ENCODE results near the gene SLC16A3. TPM values are rescaled to one million over a fixed set of nuclear protein-coding genes. Genes with fewer than 3 reads are reported as not detected.

SLC16A3 gene
- total RNA-seq (2012; rRNA removed) (49.1 and 49.7 TPM in 2 replicates), polyA plus RNA-seq (2012; rRNA removed) (181 and 204 TPM in 2 replicates), Bru-seq, nascent RNA (percentile 86 among the genes with signal in this experiment), BruChase-seq, experiment 1, labeled RNA remaining after a 6-hour chase (percentile 87 among the genes with signal in this experiment), BruChase-seq, experiment 2, labeled RNA remaining after a 2-hour chase (percentile 88 among the genes with signal in this experiment)
- 128 and 499 TPM in 2 replicates for polyA plus RNA-seq (2012; cell fraction: cytosol; rRNA removed)
- polyA plus RNA-seq (2012; cell fraction: nucleus; rRNA removed; ENCODE audit: low replicate concordance) = 77.3 and 325 TPM in 2 replicates
- long read RNA-seq, full-length matches to known transcripts = 146 of 179 reads
- long read RNA-seq, partial matches to known transcripts = 13 of 179 reads
- long read RNA-seq, other reads (novel, unspliced or antisense) = 20 of 179 reads

GRCh38 chr17:82228842-82229697, at the start of gene SLC16A3:
Gene SLC16A3 (plus strand): TSS chr17:82229042. CDS start chr17:82236009, 6,967 bp downstream.
- POLR2A ChIA-PET (ENCODE audit: unreplicated experiment) = interaction anchor here (0.6 to 1.5 kb wide), 4 partner anchors 9 to 488 kb away, joined by 3 to 10 read pairs (median 4); partner anchors contain the start of gene FN3KRP
- CTCF ChIA-PET = interaction anchor here (1.0 kb wide), 1 partner anchor 23 kb away, joined by 3 read pairs; no protein-coding TSS in a partner anchor
- peaks cover 7% of the 10 kb centered on the region for H3K36me3 ChIP-seq (ENCODE audit: control insufficient read depth, insufficient read depth, low read length)
- no peak within 1 kb of the TSS for H2BK20ac ChIP-seq (ENCODE audit: low read depth, low read length)
- peak; percentile 59 for ATAC-seq (ENCODE audit: low read depth)
- peaks cover 0 to 49% of the 10 kb centered on the region in 2 experiments; a peak in 2 of 4 replicates for H3K79me1 ChIP-seq (ENCODE audit: low read depth in 1 of 2, low read length in 2 of 2)
- in situ Hi-C loops (cut with MboI; ENCODE audit: low sequenced_read_pairs) (no loop called here), dilution Hi-C loops (cut with HindIII; ENCODE audit: low sequenced_read_pairs, unreplicated experiment) (no loop called here), intact Hi-C loops (cut with micrococcal nuclease) (loop anchor here (1.0 kb wide), 1 partner anchor 23 kb away; no protein-coding TSS in a partner anchor)
- H2BK5ac ChIP-seq (ENCODE audit: low read depth, low read length, poor library complexity, severe bottlenecking) = peak within 1 kb of the TSS; percentile 89
- H3K4me2 ChIP-seq (ENCODE audit: low read depth, low read length) = peak within 1 kb of the TSS; percentile 95
- peak within 1 kb of the TSS; percentile 97 for H3K23ac ChIP-seq (ENCODE audit: low read depth, low read length)
- 1% methylated on average over 26 of the region's 105 CpGs; no CpG with 5 or more reads in 1 of the 2 experiments for WGBS, 2 experiments (ENCODE audit: extremely low coverage in 2 of 2, insufficient read length in 1 of 2)
- peak within 1 kb of the TSS; percentile 66 to 70; a peak in 3 of 4 replicates for H4K8ac ChIP-seq (ENCODE audit: low read depth in 2 of 2, low read length in 2 of 2)
- DNase-seq = peak; percentile 75
- BruUV-seq (replicated peaks) = no TSS peak
- peak within 1 kb of the TSS; percentile 94 for H3K14ac ChIP-seq (replicated peaks; ENCODE audit: low read depth, low read length)
- no peaks in the 10 kb centered on the region for H3K9me3 ChIP-seq (ENCODE audit: control insufficient read depth, insufficient read depth, low read length)
- peak within 1 kb of the TSS; percentile 98 for H3K4me3 ChIP-seq (ENCODE audit: insufficient read depth, low read depth, low read length)
- peak within 1 kb of the TSS; percentile 98 for H3K9ac ChIP-seq (ENCODE audit: low read depth, low read length)
- H3K18ac ChIP-seq (ENCODE audit: low read depth, low read length) = peak within 1 kb of the TSS; percentile 58
- peak within 1 kb of the TSS; percentile 61; the same call in 1 of the 2 replicates for H2BK120ac ChIP-seq (ENCODE audit: low read depth, low read length)
- peak within 1 kb of the TSS; percentile 14 for H3K56ac ChIP-seq (ENCODE audit: extremely low read depth, insufficient read depth, low read length)
- peak within 1 kb of the TSS; percentile 85 for H3K4ac ChIP-seq (ENCODE audit: low read depth, low read length)
- H3K4me1 ChIP-seq (ENCODE audit: control insufficient read depth, insufficient read depth, low read length) = peaks cover 21% of the 10 kb centered on the region
- peaks cover 52% of the 10 kb centered on the region for H4K20me1 ChIP-seq (ENCODE audit: insufficient read depth, low read length)
- peak within 1 kb of the TSS; percentile 90 for H2AFZ ChIP-seq (replicated peaks; ENCODE audit: low read length, poor library complexity)
- H4K91ac ChIP-seq (ENCODE audit: insufficient read depth, low read depth, low read length) = peak within 1 kb of the TSS; percentile 89
- TF ChIP-seq, protein P1, sequence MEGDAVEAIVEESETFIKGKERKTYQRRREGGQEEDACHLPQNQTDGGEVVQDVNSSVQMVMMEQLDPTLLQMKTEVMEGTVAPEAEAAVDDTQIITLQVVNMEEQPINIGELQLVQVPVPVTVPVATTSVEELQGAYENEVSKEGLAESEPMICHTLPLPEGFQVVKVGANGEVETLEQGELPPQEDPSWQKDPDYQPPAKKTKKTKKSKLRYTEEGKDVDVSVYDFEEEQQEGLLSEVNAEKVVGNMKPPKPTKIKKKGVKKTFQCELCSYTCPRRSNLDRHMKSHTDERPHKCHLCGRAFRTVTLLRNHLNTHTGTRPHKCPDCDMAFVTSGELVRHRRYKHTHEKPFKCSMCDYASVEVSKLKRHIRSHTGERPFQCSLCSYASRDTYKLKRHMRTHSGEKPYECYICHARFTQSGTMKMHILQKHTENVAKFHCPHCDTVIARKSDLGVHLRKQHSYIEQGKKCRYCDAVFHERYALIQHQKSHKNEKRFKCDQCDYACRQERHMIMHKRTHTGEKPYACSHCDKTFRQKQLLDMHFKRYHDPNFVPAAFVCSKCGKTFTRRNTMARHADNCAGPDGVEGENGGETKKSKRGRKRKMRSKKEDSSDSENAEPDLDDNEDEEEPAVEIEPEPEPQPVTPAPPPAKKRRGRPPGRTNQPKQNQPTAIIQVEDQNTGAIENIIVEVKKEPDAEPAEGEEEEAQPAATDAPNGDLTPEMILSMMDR (conservative IDR thresholded peaks at IDR 0.05; ENCODE audit: low read depth, low read length) = no peak
- TF ChIP-seq MAFK (IDR thresholded peaks at IDR 0.05; ENCODE audit: low read depth, low read length) (no peak), MXI1 (IDR thresholded peaks at IDR 0.05; ENCODE audit: borderline replicate concordance, low read depth, low read length) (peak; percentile 48; the same call in 1 of the 2 replicates), POLR2A (IDR thresholded peaks at IDR 0.05; ENCODE audit: low read depth, low read length) (peak; percentile 99), SMC3 (IDR thresholded peaks at IDR 0.05; ENCODE audit: low read depth, low read length) (0 out of 2 replicates have a peak, but pooled peaks have one; percentile 4), MAZ (IDR thresholded peaks at IDR 0.05; ENCODE audit: borderline replicate concordance, low read depth, low read length) (peak; percentile 89; the same call in 1 of the 2 replicates)
- TF ChIP-seq, protein P2, sequence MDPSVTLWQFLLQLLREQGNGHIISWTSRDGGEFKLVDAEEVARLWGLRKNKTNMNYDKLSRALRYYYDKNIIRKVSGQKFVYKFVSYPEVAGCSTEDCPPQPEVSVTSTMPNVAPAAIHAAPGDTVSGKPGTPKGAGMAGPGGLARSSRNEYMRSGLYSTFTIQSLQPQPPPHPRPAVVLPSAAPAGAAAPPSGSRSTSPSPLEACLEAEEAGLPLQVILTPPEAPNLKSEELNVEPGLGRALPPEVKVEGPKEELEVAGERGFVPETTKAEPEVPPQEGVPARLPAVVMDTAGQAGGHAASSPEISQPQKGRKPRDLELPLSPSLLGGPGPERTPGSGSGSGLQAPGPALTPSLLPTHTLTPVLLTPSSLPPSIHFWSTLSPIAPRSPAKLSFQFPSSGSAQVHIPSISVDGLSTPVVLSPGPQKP (IDR thresholded peaks at IDR 0.05; ENCODE audit: borderline replicate concordance, low read depth, low read length) = no peak
- H3K9me1 ChIP-seq (ENCODE audit: insufficient read depth, low read length) = no peaks in the 10 kb centered on the region
- no peaks in the 10 kb centered on the region for H3K27me3 ChIP-seq (ENCODE audit: control insufficient read depth, insufficient read depth, low read length)
- peak within 1 kb of the TSS; percentile 34; the same call in 1 of the 3 replicates for H2BK15ac ChIP-seq (ENCODE audit: low read depth, low read length)
- peak within 1 kb of the TSS; percentile 90 for H3K27ac ChIP-seq (ENCODE audit: insufficient read depth, low read length)
- peak within 1 kb of the TSS; percentile 32 for H4K5ac ChIP-seq (ENCODE audit: low read depth, low read length)
- H2AK9ac ChIP-seq (replicated peaks; ENCODE audit: low read depth, low read length, poor library complexity) = peak within 1 kb of the TSS; percentile 98
- H2AK5ac ChIP-seq (ENCODE audit: low read depth, low read length) = peak within 1 kb of the TSS; percentile 85
